ENCODE data around the gene C9orf85.

- no peak for TF ChIP-seq CTCF (IDR thresholded peaks at IDR 0.05)
- TF ChIP-seq POLR2A (IDR thresholded peaks at IDR 0.05): no peak
Measured at GRCh38 chr9:71875345-71875744, 36.1 kb upstream of the C9orf85 start.
